HEK293 (cell line): ENCODE data around the gene MYO5C.

Source experiments
- CTCF ChIA-PET: fragments of 350-600 bp; formaldehyde crosslinking; extraction: SDS; loops from one replicate; lab custom pipeline; 2021; ENCODE audit warnings: antibody characterized with exemption; lab: Yijun Ruan, JAX
- POLR2A ChIA-PET: fragments of 300-600 bp; formaldehyde crosslinking; extraction: SDS; loops from one replicate; lab custom pipeline; 2020; ENCODE audit warnings: antibody characterized with exemption, inconsistent platforms; lab: Yijun Ruan, JAX
- H3K27ac ChIP-seq: fragments of 200-500 bp; sonication (Bioruptor generic); 2 replicates; pipeline ENCODE4 v1.5.1; 2014; ENCODE audit warnings: low read depth, low read length, control low read depth, inconsistent platforms; ENCODE audit errors: extremely low read depth
- H3K36me3 ChIP-seq, 2 experiments: fragments of 200-500 bp in 1 of 2; sonication (Bioruptor generic) in 1 of 2; 1 replicate in 1 of 2; 2 replicates in 1 of 2; pipeline ENCODE4 v1.5.1; 2014 to 2017; ENCODE audit warnings: inconsistent platforms in 2 of 2, low read length in 2 of 2; ENCODE audit not compliant: control insufficient read depth in 2 of 2, insufficient read depth in 1 of 2
- H3K4me1 ChIP-seq: fragments of 200-500 bp; sonication (Bioruptor generic); 2 replicates; pipeline ENCODE4 v1.5.1; 2014; ENCODE audit warnings: mild to moderate bottlenecking, low read length, inconsistent platforms; ENCODE audit not compliant: control insufficient read depth, insufficient read depth
- H3K4me3 ChIP-seq: 2 replicates; pipeline ENCODE4 v1.5.1; 2011; ENCODE audit warnings: low read depth, mild to moderate bottlenecking, control low read depth, low read length, moderate library complexity
- H3K9me3 ChIP-seq: fragments of 200-500 bp; sonication (Bioruptor generic); 2 replicates; pipeline ENCODE4 v1.5.1; 2014; ENCODE audit warnings: low read depth, low read length, inconsistent platforms; ENCODE audit not compliant: control insufficient read depth, insufficient read depth
- BCL6B ChIP-seq: fragments of 450-650 bp; formaldehyde crosslinking; IDR thresholded peaks from 2 replicates; pipeline ENCODE4 v1.5.1; 2017; ENCODE audit warnings: missing biosample characterization, missing genetic modification characterization
- GLIS1 ChIP-seq: fragments of 450-650 bp; formaldehyde crosslinking; IDR thresholded peaks from 2 replicates; pipeline ENCODE4 v1.5.1; 2016; ENCODE audit warnings: missing biosample characterization, missing genetic modification characterization
- HOXC10 ChIP-seq: sonication (generic); formaldehyde crosslinking; IDR thresholded peaks from 2 replicates; pipeline ENCODE4 v1.8.1; 2023; ENCODE audit warnings: mild to moderate bottlenecking, missing genetic modification reagents
- OVOL3 ChIP-seq: fragments of 450-650 bp; formaldehyde crosslinking; IDR thresholded peaks from 2 replicates; pipeline ENCODE4 v1.5.1; 2016; ENCODE audit warnings: missing biosample characterization, missing genetic modification characterization
- PRDM10 ChIP-seq: fragments of 450-650 bp; formaldehyde crosslinking; IDR thresholded peaks from 2 replicates; pipeline ENCODE4 v1.5.1; 2016; ENCODE audit warnings: missing biosample characterization, missing genetic modification characterization
- PRDM6 ChIP-seq: fragments of 450-650 bp; formaldehyde crosslinking; IDR thresholded peaks from 2 replicates; pipeline ENCODE4 v1.5.1; 2017; ENCODE audit warnings: missing biosample characterization, missing genetic modification characterization
- SP2 ChIP-seq: fragments of 450-650 bp; formaldehyde crosslinking; IDR thresholded peaks from 2 replicates; pipeline ENCODE4 v1.5.1; 2016; ENCODE audit warnings: missing biosample characterization, missing genetic modification characterization
- YY1 ChIP-seq: fragments of 450-650 bp; formaldehyde crosslinking; IDR thresholded peaks from 2 replicates; pipeline ENCODE4 v1.5.1; 2018; ENCODE audit warnings: missing biosample characterization, missing genetic modification characterization
- ZBTB48 ChIP-seq: fragments of 450-650 bp; formaldehyde crosslinking; IDR thresholded peaks from 2 replicates; pipeline ENCODE4 v1.5.1; 2016; ENCODE audit warnings: missing biosample characterization, missing genetic modification characterization
- ZIC2 ChIP-seq: fragments of 450-650 bp; formaldehyde crosslinking; IDR thresholded peaks from 2 replicates; pipeline ENCODE4 v1.5.1; 2016; ENCODE audit warnings: missing biosample characterization, missing genetic modification characterization
- ZNF174 ChIP-seq: fragments of 450-650 bp; formaldehyde crosslinking; IDR thresholded peaks from 2 replicates; pipeline ENCODE4 v1.5.0; 2017; ENCODE audit warnings: missing biosample characterization, mild to moderate bottlenecking, missing genetic modification characterization
- ZNF221 ChIP-seq: fragments of 450-650 bp; formaldehyde crosslinking; IDR thresholded peaks from 2 replicates; pipeline ENCODE4 v1.5.1; 2017; ENCODE audit warnings: missing biosample characterization, missing genetic modification characterization, borderline replicate concordance
- ZNF223 ChIP-seq: fragments of 450-650 bp; formaldehyde crosslinking; IDR thresholded peaks from 2 replicates; pipeline ENCODE4 v1.5.1; 2016; ENCODE audit warnings: missing biosample characterization, missing genetic modification characterization
- ZNF335 ChIP-seq: fragments of 450-650 bp; formaldehyde crosslinking; conservative IDR thresholded peaks from 2 replicates; pipeline ENCODE4 v1.5.1; 2016; ENCODE audit warnings: missing biosample characterization, missing genetic modification characterization
- ZNF341 ChIP-seq: fragments of 450-650 bp; formaldehyde crosslinking; IDR thresholded peaks from 2 replicates; pipeline ENCODE4; 2016; ENCODE audit warnings: low read depth, missing biosample characterization, missing genetic modification characterization
- ZNF561 ChIP-seq: fragments of 450-650 bp; IDR thresholded peaks from 2 replicates; pipeline ENCODE4 v1.5.1; 2018; ENCODE audit warnings: missing biosample characterization, missing genetic modification characterization, borderline replicate concordance
- ZNF600 ChIP-seq: fragments of 450-650 bp; formaldehyde crosslinking; IDR thresholded peaks from 2 replicates; pipeline ENCODE4 v1.5.1; 2016; ENCODE audit warnings: missing biosample characterization, missing genetic modification characterization
- ZNF785 ChIP-seq: fragments of 450-650 bp; formaldehyde crosslinking; IDR thresholded peaks from 2 replicates; pipeline ENCODE4 v1.5.1; 2016; ENCODE audit warnings: missing biosample characterization, missing genetic modification characterization
- ZNF830 ChIP-seq: fragments of 450-650 bp; IDR thresholded peaks from 2 replicates; pipeline ENCODE4 v1.5.0; 2018; ENCODE audit warnings: missing biosample characterization, missing genetic modification characterization, low read depth, mild to moderate bottlenecking, moderate library complexity
- TF ChIP-seq, protein P1 (sequence below): fragments of 450-650 bp; formaldehyde crosslinking; IDR thresholded peaks from 2 replicates; pipeline ENCODE4 v1.5.1; 2016; ENCODE audit warnings: missing biosample characterization, missing genetic modification characterization
- TF ChIP-seq, protein P2 (sequence below): fragments of 450-650 bp; formaldehyde crosslinking; conservative IDR thresholded peaks from 2 replicates; pipeline ENCODE4 v1.5.1; 2016; ENCODE audit warnings: low read depth, missing biosample characterization, missing genetic modification characterization
- TF ChIP-seq, protein P3 (sequence below): fragments of 450-650 bp; formaldehyde crosslinking; IDR thresholded peaks from 2 replicates; pipeline ENCODE4 v1.5.1; 2016; ENCODE audit warnings: missing biosample characterization, missing genetic modification characterization, borderline replicate concordance
- TF ChIP-seq, protein P4 (sequence below): fragments of 450-650 bp; formaldehyde crosslinking; IDR thresholded peaks from 2 replicates; pipeline ENCODE4 v1.5.1; 2017; ENCODE audit warnings: missing biosample characterization, mild to moderate bottlenecking, missing genetic modification characterization, moderate library complexity

The MYO5C gene

GRCh38 chr15:52261498-52262242 is 33.9 kb downstream of the MYO5C start:
- Histone ChIP-seq H3K4me3 (no peak overlapping the region), H3K4me1 (0 out of 2 replicates have a peak, but pooled peaks cover 4% of the 10 kb centered on the region), H3K27ac (no peak overlapping the region), H3K9me3 (no peaks in the 10 kb centered on the region), H3K36me3 (peaks cover 0 to 31% of the 10 kb centered on the region in 2 experiments; a peak in 2 of 3 replicates)
- ChIA-PET CTCF (interaction anchor here (0.6 to 1.2 kb wide), 5 partner anchors 9 to 474 kb away, joined by 3 to 4 read pairs (median 3); partner anchors contain the start of gene ARPP19), POLR2A (interaction anchor here (0.6 to 0.9 kb wide), 2 partner anchors 17 to 35 kb away, joined by 3 read pairs; no protein-coding TSS in a partner anchor)
- TF ChIP-seq YY1 (tag by site-specific recombination) (no peak), OVOL3 (tag by site-specific recombination) (no peak), ZNF830 (tag by site-specific recombination) (no peak), ZNF223 (tag by site-specific recombination) (0 out of 2 replicates have a peak, but pooled peaks have one; percentile 58), BCL6B (tag by site-specific recombination) (peak; percentile 30; the same call in 1 of the 2 replicates), ZIC2 (tag by site-specific recombination) (peak; percentile 92), GLIS1 (tag by site-specific recombination) (peak; percentile 88), HOXC10 (CRISPR knock-in tag) (no peak), ZBTB48 (tag by site-specific recombination) (no peak), ZNF221 (tag by site-specific recombination) (no peak), ZNF341 (tag by site-specific recombination) (peak; percentile 49; the same call in 1 of the 2 replicates), ZNF785 (tag by site-specific recombination) (no peak), ZNF561 (no peak), PRDM6 (no peak), ZNF600 (tag by site-specific recombination) (peak; percentile 58), ZNF174 (tag by site-specific recombination) (no peak), PRDM10 (tag by site-specific recombination) (peak; percentile 23; the same call in 1 of the 2 replicates), SP2 (tag by site-specific recombination) (no peak), ZNF335 (tag by site-specific recombination) (peak; percentile 72)
- TF ChIP-seq, protein P1, sequence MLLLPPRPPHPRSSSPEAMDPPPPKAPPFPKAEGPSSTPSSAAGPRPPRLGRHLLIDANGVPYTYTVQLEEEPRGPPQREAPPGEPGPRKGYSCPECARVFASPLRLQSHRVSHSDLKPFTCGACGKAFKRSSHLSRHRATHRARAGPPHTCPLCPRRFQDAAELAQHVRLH (tag by site-specific recombination) = peak; percentile 24; the same call in 1 of the 2 replicates
- TF ChIP-seq, protein P2, sequence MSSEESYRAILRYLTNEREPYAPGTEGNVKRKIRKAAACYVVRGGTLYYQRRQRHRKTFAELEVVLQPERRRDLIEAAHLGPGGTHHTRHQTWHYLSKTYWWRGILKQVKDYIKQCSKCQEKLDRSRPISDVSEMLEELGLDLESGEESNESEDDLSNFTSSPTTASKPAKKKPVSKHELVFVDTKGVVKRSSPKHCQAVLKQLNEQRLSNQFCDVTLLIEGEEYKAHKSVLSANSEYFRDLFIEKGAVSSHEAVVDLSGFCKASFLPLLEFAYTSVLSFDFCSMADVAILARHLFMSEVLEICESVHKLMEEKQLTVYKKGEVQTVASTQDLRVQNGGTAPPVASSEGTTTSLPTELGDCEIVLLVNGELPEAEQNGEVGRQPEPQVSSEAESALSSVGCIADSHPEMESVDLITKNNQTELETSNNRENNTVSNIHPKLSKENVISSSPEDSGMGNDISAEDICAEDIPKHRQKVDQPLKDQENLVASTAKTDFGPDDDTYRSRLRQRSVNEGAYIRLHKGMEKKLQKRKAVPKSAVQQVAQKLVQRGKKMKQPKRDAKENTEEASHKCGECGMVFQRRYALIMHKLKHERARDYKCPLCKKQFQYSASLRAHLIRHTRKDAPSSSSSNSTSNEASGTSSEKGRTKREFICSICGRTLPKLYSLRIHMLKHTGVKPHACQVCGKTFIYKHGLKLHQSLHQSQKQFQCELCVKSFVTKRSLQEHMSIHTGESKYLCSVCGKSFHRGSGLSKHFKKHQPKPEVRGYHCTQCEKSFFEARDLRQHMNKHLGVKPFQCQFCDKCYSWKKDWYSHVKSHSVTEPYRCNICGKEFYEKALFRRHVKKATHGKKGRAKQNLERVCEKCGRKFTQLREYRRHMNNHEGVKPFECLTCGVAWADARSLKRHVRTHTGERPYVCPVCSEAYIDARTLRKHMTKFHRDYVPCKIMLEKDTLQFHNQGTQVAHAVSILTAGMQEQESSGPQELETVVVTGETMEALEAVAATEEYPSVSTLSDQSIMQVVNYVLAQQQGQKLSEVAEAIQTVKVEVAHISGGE (tag by site-specific recombination) = peak; percentile 40; the same call in 1 of the 2 replicates
- TF ChIP-seq, protein P3, sequence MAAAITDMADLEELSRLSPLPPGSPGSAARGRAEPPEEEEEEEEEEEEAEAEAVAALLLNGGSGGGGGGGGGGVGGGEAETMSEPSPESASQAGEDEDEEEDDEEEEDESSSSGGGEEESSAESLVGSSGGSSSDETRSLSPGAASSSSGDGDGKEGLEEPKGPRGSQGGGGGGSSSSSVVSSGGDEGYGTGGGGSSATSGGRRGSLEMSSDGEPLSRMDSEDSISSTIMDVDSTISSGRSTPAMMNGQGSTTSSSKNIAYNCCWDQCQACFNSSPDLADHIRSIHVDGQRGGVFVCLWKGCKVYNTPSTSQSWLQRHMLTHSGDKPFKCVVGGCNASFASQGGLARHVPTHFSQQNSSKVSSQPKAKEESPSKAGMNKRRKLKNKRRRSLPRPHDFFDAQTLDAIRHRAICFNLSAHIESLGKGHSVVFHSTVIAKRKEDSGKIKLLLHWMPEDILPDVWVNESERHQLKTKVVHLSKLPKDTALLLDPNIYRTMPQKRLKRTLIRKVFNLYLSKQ (tag by site-specific recombination) = no peak
- TF ChIP-seq, protein P4, sequence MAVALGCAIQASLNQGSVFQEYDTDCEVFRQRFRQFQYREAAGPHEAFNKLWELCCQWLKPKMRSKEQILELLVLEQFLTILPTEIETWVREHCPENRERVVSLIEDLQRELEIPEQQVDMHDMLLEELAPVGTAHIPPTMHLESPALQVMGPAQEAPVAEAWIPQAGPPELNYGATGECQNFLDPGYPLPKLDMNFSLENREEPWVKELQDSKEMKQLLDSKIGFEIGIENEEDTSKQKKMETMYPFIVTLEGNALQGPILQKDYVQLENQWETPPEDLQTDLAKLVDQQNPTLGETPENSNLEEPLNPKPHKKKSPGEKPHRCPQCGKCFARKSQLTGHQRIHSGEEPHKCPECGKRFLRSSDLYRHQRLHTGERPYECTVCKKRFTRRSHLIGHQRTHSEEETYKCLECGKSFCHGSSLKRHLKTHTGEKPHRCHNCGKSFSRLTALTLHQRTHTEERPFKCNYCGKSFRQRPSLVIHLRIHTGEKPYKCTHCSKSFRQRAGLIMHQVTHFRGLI (tag by site-specific recombination) = no peak
